GM21529 (cell line): ENCODE data around the gene DMD.

Source experiments
- ATAC-seq: cut with Tn5 transposase; IDR thresholded peaks from one replicate; pipeline ENCODE4 v1.9.1; 2021; ENCODE audit not compliant: unreplicated experiment

Gene DMD

DNA sequence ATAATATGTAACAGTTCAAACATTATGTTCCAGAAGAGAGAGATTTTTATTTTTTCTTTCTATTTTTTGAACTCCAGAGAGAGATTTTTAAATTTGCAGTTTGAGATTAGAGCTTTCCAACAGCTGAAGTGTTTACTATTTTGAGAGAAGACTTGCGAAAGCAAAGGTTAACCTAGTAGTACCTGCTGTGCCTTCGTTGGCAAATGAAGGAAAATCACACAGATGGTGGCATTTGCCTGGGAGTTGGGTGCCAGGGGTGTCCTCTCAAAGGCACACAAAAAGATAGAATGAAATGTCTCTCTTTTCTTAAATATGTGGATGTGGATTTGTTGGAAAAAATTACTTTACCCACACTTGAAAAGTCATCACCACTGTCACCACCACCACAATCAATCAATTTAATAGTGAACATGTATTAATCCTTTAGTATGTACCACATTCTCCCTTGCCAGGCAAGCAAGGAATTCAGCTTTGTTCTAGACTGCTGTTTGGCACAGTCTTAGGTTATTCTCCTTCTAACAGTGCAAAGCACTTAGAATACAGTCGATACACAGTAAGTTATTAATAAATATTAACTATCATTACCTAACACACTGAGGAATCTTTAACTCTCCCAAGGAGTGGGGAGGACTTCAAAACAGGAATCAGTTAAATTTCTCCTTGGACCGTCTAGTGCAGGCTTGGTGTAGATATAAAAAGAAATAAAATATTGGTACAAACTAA, 1301.3 kb downstream of the DMD start:
- no peak for ATAC-seq

DNA sequence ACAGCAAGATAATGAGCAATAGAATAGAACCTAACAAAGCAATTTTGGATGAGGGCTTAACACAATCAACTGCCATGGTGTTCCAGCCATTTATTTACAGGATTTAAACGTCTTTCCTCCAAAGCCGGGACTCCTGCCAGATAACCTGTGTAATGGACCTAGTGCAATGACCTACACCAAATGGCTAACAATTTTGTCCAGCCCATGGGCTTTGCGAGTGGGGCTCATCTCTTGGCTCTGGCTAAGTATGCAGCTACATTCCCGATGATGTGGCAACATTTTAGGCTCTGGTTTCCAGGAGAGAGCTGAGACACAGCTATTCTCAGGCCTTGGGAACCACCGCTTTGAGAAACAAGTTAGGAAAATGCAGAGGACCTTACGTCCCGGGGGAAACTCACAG, 1317.2 kb downstream of the DMD start:
- no peak for ATAC-seq

DNA sequence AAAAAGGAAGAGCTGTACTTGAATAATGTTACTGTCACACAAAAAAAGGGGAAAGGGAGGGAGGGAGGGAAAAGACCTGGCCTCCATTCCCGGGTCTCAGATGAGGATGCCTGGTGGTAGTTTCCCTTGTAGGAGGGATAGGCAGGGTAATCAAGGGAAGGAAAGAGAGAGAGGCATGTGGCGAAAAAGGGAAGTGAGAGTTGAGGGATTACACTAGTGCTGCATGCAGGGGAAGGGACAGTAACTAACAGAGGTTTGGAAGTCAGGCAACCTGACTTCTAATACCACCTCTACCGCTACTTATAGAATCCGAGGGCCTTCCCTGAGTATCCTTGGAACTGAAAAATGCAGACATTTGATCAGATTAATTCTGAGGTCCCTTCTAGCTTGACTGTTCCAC, 1317.8 kb downstream of the DMD start:
- no peak for ATAC-seq

DNA sequence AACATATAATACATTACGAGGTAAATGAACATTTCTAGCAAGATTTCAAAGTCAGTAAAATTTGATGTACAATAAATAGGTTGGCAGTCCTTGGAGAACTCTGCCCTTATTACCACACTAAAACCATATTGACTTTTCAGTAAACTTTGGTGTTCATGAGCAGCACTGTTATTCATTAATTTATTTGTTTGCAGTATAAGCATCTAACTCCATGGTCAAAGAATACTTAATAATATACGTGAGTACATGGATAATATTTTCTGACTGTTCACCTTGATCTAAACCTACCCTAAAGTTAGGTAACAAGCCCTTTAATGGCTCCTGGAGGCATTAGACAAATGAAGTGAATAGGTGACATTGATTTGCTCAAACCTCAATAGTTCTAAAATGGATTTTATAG, 1322.3 kb downstream of the DMD start:
- no peak for ATAC-seq

DNA sequence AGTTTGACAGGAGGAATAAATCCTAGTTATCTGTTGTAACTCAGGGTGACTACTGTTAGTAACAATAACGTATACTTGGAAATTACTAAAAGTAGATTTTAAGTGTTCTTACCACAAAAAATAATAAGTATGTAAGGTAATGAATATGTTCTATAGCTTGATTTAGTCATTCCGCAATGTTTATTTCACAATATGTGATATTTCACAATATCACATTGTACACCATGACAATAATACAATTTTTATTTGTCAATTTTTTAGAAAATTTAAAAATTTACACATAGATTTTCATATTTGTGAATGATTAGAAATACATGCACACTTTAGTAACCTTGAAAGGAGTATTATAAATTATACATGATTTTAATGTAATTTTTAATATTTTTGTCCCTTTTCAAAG, 1326.8 kb downstream of the DMD start:
- no peak for ATAC-seq

DNA sequence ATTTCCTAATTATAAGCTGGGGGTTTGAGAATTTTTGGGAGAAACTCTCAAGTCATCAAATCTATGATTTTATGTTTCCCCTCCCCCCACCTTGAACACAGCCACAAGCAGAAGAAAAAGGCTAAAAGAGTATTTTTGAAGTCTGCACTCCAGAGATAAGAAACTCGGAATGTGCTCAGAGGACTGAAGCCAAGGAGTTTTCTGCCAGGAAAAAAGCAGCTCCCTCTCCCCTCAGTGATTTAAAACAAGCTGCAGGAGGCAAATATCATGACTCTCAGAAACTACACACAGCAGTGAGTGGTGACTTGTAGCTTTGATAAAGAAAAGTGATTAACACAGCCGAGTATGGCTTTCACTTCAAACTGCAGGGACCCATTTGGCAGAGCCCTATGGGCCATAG, 1339.3 kb downstream of the DMD start:
- ATAC-seq, result no peak

DNA sequence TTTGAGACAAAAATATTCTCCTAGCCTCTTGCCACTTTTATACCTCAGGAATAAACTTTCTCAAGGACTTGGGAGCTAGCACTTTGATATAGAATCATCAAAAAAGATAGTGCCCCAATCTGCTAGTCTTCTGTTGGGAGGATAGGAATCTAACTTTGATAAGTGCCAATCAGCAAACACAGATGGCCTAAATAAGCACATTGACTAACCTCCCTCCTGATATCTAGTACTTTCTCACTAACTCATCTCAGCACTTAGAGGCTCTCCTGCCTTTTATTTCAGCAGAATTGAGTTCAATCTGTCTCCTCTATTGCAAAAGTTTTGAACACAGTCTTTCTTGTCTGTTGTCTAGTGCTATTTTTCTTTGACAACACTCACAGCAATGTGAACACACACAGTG, 1341.1 kb downstream of the DMD start:
- ATAC-seq, result no peak

DNA sequence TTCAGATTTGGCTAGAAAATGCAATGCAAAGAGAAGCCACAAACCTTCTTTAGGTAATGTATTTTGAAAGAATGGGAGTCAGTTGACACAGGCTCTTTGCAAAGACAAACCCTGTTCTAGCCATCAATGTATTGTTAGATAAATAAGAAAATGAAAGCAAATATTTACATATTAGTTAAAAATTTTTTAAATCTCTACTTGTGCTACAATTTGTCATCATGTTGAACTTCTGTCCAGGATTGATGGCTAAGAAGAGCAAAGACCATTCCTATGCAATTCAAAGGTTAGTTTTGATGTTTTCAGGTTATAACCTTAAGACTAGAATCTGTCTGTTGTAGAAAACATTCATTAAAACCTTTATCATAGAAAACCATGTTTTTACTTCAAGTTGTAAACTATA, 1350.7 kb downstream of the DMD start:
- no peak for ATAC-seq

DNA sequence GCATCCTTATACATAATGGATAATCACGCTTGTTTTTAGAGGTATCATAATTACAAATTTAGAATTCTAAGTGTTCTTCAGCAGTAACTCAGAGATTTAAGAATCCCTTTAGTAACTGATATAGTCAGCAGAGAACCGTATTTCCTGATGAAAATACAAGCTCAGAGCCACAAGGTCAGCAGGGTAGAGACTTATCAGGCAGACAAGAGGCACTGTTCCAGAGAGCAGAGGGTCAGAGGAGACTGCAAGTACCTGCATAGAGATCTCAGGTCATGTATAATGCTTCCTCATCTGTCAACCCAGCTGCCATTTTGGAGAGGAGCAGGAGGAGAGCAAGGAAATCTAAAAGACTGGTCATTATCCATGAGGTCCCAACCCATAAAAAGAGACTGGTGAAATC, 1352.4 kb downstream of the DMD start:
- ATAC-seq, result no peak

DNA sequence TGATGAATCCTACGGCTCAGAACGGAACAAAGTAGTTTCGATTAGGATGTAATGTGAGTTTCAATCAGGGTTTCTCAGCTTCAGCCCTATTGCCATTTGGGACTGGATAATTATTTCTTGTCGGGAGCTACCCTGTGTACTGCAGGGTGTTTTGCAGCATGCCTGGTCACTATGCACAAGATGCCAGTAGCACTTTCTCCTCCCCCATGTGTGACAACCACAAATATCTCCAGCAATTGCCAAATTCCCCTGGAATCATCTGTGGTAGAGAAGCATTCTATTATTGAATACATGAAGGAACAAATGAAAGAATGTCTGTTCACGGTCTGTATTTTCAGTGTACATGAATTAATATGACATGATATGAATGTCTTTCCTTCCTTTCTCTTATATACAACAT, 1356.6 kb downstream of the DMD start:
- no peak for ATAC-seq

DNA sequence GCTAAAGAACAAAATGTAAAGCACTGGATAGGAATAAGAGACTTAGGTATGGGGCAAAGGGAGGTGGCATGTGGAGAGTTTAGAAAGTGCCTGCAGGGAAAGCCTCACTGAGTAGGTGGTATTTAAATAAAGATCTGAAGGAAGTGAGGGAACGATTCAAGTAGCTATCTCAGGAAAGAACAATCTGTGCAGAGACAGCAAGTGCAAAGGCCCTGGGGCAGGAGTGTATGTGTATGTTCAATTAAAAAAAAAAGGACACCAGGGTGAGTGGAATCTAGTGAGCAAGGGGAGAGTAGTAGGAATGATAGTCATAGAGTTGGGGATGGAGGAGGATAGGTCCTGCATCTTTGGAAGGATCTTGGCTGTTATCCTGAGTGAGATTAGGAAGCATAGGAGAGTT, 1359.6 kb downstream of the DMD start:
- ATAC-seq, result no peak

DNA sequence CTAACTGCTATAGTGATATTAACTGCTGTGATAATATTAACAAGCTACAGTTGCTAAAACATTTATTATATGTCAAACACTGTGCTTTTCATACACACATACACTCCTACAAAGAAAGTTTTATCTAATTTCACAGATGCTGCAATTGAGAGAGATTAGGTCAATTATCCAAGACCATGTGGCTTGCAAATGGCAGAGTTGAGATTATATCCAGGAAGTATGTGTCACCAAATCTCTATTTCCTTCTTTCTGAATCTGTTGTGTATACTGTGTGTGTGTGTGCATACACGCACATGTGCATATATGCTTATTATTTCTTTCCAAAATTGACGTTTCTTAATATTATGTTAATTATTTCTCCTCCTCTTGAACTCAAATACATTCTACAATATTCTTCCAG, 1363.6 kb downstream of the DMD start:
- ATAC-seq, result no peak

DNA sequence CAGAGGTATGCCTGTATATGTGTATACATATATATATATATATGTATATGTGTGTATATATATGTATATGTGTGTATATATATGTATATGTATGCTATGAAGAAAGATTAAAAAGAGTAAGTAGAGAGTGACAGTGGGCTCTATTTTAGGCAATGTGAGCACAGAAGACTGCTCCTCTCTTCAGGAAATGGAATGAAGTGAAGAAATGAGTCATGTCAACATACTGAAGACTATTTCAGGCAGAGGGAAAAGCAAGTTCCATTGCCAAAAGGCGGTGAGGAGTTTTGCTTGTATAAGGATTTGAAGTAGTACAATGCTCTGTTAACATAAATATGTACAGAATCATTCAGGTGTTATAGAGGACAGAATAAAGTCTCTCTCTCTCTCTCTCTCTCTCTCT, 1366.3 kb downstream of the DMD start:
- ATAC-seq, result no peak

- no peak for ATAC-seq
Observed at GRCh38 chrX:31838617-31839016, 1372.7 kb downstream of the DMD start.

DNA sequence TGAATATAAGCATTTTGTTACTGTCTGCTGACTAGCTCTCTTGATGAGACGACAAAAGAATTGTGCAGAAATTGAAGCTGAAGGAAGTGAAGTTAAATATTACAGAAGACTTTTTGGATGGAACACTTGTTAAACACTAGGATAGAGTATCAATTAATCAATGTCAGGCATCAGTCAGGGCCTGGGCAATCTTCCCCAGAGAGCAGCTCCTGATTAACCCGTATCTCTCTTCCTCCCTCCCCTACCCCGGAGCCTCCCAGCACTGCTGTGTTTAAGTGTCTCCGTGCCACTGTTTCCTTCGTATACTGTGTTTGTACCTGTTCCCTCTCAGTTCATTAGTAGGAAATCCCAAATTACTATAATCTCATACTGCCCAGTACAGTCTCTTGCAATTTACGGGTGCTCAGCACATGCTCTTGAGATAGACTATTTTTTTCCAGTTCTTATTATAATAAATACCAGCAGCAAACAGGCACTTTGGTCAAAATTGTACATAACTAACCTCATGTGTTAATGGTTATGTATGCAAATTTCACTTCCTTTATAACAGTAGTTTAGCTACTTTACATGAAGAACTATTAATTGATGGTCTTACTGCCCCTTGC, 1373.8 kb downstream of the DMD start:
- ATAC-seq, result no peak

DNA sequence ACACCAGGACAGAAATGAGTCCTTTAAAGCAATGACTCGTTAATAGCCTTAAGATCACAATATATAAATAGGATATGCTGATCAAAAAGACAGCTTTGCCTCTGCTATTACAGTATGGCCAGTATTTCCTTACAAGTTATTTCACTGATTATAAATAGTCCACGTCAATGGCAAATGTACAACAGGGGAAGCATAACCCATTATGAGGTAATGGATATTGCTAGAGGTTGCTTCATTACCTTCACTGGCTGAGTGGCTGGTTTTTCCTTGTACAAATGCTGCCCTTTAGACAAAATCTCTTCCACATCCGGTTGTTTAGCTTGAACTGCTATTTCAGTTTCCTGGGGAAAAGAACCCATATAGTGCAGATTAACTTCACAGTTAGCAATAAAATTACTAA, 1374.9 kb downstream of the DMD start:
- ATAC-seq, result no peak

DNA sequence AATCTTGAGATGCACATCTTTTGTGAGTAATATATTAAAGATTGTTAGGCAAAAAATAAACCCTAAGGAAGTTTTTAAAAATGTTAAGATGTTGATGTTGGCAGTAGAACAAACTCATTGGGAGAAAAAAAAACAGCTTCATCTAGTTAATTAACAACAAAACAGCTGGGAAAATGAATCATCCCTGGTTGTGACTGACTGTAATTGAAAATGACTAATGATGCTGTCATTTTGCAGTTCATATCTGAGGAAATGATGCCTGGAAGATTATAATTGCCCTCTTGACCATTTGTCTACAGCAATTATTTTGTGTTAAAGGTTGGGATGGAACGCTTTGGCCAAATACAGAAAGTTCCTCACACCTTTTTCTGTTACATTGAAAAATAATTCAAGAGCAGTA, 1379.1 kb downstream of the DMD start:
- ATAC-seq, result no peak

GRCh38 chrX:31820430-31821210, 1390.7 kb downstream of the DMD start:
- ATAC-seq, result no peak

GRCh38 chrX:31819455-31819854, 1391.9 kb downstream of the DMD start:
- ATAC-seq, result no peak

DNA sequence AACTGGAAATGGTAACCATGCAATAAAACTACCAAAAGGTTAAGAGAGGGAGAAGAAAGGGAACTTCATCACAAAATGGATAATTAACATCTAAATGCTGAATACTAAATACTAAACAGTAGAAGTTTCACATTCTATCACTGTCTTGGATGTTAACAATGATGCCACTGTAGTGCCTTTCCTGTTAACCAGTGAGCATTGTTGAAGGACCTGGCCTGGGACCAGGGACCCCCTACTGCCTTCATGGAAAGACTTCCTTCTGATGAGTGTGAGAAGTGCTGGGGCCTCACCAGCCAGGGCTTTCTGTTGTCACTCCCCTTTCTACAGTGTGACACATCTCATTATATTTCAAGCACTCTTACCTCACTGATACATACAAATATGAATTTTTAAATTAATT, 1400.2 kb downstream of the DMD start:
- no peak for ATAC-seq

- no peak for ATAC-seq
Observed at GRCh38 chrX:31808357-31808756, 1403.0 kb downstream of the DMD start.

DNA sequence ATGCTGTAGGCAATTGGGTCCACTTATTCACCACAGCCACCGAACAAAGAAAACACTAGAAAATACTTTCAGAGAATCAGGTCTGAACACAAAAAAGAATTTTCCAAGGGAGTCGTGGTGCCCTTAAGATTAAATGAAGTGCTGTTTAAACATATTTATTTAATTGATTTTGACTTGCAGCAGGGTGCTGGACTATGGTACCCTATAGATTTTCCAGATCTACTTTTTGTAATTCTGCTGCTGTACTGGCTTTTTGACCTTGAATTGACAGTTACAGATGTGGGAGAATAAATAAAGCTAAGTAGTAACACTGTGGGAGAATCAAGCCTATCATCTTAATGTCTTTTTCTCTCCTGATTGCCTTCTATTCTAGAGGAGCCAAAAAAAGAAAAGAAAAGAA, 1404.2 kb downstream of the DMD start:
- ATAC-seq, result no peak
